PC-9 (cell line): ENCODE data around the gene SPRED3.

Experiments used
- CTCF ChIP-seq: fragments of 200-600 bp; sonication (generic); conservative IDR thresholded peaks from 2 replicates; pipeline ENCODE4 v1.6.1; 2017; ENCODE audit warnings: mixed run types, antibody characterized with exemption, mild to moderate bottlenecking, moderate library complexity
- EZH2 ChIP-seq: fragments of 200-600 bp; sonication (generic); IDR thresholded peaks from 2 replicates; pipeline ENCODE4 v1.8.0; 2017; ENCODE audit warnings: antibody characterized with exemption, low read depth

- 0 out of 2 replicates have a peak, but pooled peaks have one; percentile 19 for TF ChIP-seq CTCF
- no peak for TF ChIP-seq EZH2
These were observed 29.3 kb downstream of the SPRED3 start for GRCh38 chr19:38417544-38418506.
